SK-N-MC (cell line): ENCODE data around the gene RAB32.

Source experiments
- EZH2 ChIP-seq: fragments of 200-600 bp; sonication (generic); IDR thresholded peaks from one replicate; pipeline ENCODE4 v1.6.1; 2017; ENCODE audit warnings: antibody characterized with exemption
- FOXP2 ChIP-seq: optimal IDR thresholded peaks from 2 replicates; pipeline ENCODE3; 2011; ENCODE audit warnings: mild to moderate bottlenecking, moderate library complexity; ENCODE audit not compliant: insufficient read depth; ENCODE audit errors: extremely low read length, control extremely low read depth
- POLR2AphosphoS5 ChIP-seq: IDR thresholded peaks from 2 replicates; pipeline ENCODE4 v1.6.1; 2012; ENCODE audit warnings: mild to moderate bottlenecking, low read depth, low read length, borderline replicate concordance

DNA sequence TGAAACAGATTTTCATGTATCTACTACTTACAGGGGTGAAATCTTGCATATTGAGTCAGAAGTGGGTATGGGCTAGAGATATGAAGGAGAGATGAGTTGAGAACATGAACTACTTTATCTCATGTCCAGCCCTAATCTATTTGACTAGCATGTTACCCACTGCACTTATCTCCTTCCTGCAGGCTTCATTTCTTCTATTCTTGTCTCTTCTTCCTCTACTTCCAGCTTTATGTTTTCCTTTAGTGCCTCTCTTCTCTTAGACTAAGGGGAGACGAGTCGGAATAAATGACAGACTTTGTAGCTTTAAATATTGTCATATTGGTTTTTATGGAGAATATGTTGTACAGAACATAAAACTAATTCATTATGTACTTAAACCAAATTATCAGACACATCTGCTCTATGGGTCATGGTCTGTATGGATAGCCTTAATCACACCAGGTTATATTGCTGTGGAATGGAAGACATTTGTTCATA is 5.3 kb downstream of the RAB32 start:
- TF ChIP-seq EZH2, result no peak
- no peak for TF ChIP-seq POLR2AphosphoS5
- no peak for TF ChIP-seq FOXP2
